Astrocyte (in vitro differentiated cells and primary cell): Measurements from ENCODE around the gene EXOC4. TPM values are rescaled to one million over a fixed set of nuclear protein-coding genes. Genes with fewer than 3 reads are reported as not detected.
A peak's percentile ranks its signal among the peaks of the same experiment; 100 is the strongest.

Experiments used
- DNase-seq: peaks from one replicate; pipeline ENCODE4 v3.0.0-alpha.2; 2010; ENCODE audit warnings: low read depth
- FAIRE-seq: peaks from 2 replicates; lab custom pipeline; 2011; peaks lifted over from hg19 to GRCh38; lab: Jason Lieb, UNC
- H2AFZ ChIP-seq: 2 replicates; pipeline ENCODE4 v1.6.0; 2012; ENCODE audit warnings: low read depth, low read length, inconsistent platforms
- H3K27ac ChIP-seq: 2 replicates; pipeline ENCODE4 v1.5.1; 2011; ENCODE audit warnings: low read depth, low read length, inconsistent platforms
- H3K27me3 ChIP-seq: 2 replicates; pipeline ENCODE4 v1.6.0; 2011; ENCODE audit warnings: low read length, inconsistent platforms; ENCODE audit not compliant: insufficient read depth
- H3K36me3 ChIP-seq: 2 replicates; pipeline ENCODE4 v1.5.1; 2011; ENCODE audit warnings: low read length, inconsistent platforms; ENCODE audit not compliant: insufficient read depth
- H3K4me1 ChIP-seq: 2 replicates; pipeline ENCODE4 v1.5.1; 2011; ENCODE audit warnings: low read length, inconsistent platforms; ENCODE audit not compliant: insufficient read depth
- H3K4me2 ChIP-seq: 2 replicates; pipeline ENCODE4 v1.6.0; 2012; ENCODE audit warnings: low read length, inconsistent platforms
- H3K4me3 ChIP-seq: 2 replicates; pipeline ENCODE4 v1.5.1; 2011; ENCODE audit warnings: low read depth, mild to moderate bottlenecking, low read length, inconsistent platforms; ENCODE audit not compliant: insufficient read depth
- H3K79me2 ChIP-seq: 2 replicates; pipeline ENCODE4 v1.6.0; 2012; ENCODE audit warnings: mild to moderate bottlenecking, low read length, inconsistent platforms; ENCODE audit not compliant: insufficient read depth
- H3K9ac ChIP-seq: 2 replicates; pipeline ENCODE4 v1.6.0; 2012; ENCODE audit warnings: mild to moderate bottlenecking, low read length, inconsistent platforms
- H3K9me3 ChIP-seq: 2 replicates; pipeline ENCODE4 v1.5.1; 2012; ENCODE audit warnings: low read depth, mild to moderate bottlenecking, low read length, inconsistent platforms; ENCODE audit not compliant: insufficient read depth
- H4K20me1 ChIP-seq: 2 replicates; pipeline ENCODE4 v1.6.0; 2012; ENCODE audit warnings: low read length, inconsistent platforms; ENCODE audit not compliant: insufficient read depth
- H3K27ac Mint-ChIP-seq: one replicate; pipeline ENCODE4 v1.8.0; 2021; ENCODE audit warnings: mild to moderate bottlenecking, mixed read lengths; ENCODE audit not compliant: unreplicated experiment
- H3K27me3 Mint-ChIP-seq: one replicate; pipeline ENCODE4 v1.8.0; 2021; ENCODE audit warnings: low read depth, mixed read lengths; ENCODE audit not compliant: unreplicated experiment
- H3K36me3 Mint-ChIP-seq: one replicate; pipeline ENCODE4 v1.8.0; 2021; ENCODE audit warnings: low read depth, mixed read lengths; ENCODE audit not compliant: unreplicated experiment
- H3K4me1 Mint-ChIP-seq: one replicate; pipeline ENCODE4 v1.8.0; 2021; ENCODE audit warnings: low read depth, mixed read lengths; ENCODE audit not compliant: unreplicated experiment
- H3K4me3 Mint-ChIP-seq: one replicate; pipeline ENCODE4 v1.8.0; 2021; ENCODE audit warnings: mild to moderate bottlenecking, moderate library complexity, mixed read lengths; ENCODE audit not compliant: unreplicated experiment
- H3K9me3 Mint-ChIP-seq: one replicate; pipeline ENCODE4 v1.8.0; 2021; ENCODE audit warnings: mild to moderate bottlenecking, mixed read lengths; ENCODE audit not compliant: unreplicated experiment
- CTCF ChIP-seq: IDR thresholded peaks from 2 replicates; pipeline ENCODE4 v1.5.1; 2011; ENCODE audit warnings: low read depth, mild to moderate bottlenecking, inconsistent platforms, low read length, moderate library complexity; ENCODE audit not compliant: insufficient read depth
- EZH2 ChIP-seq: IDR thresholded peaks from 2 replicates; pipeline ENCODE4 v1.6.1; 2012; ENCODE audit warnings: mild to moderate bottlenecking, low read length, inconsistent platforms; ENCODE audit not compliant: insufficient read depth
- total RNA-seq: library from RNA; stranded (reverse); gene quantifications from 2 replicates; pipeline ENCODE4 v1.2.1, GENCODE V29; 2021

EXOC4 gene
- total RNA-seq, 1 donor from 2014 or later = 57.5 TPM

- no peaks in the 10 kb centered on the region for H3K36me3 Mint-ChIP-seq
- H3K4me2 ChIP-seq = no peak overlapping the region
- H3K36me3 ChIP-seq = no peaks in the 10 kb centered on the region
- H3K27ac ChIP-seq = no peak overlapping the region
- no peaks in the 10 kb centered on the region for H3K4me1 ChIP-seq
- H4K20me1 ChIP-seq = peaks cover 8% of the 10 kb centered on the region
- no peak overlapping the region for H3K4me3 Mint-ChIP-seq
- DNase-seq (no peak), FAIRE-seq (no peak)
- no peak overlapping the region for H3K27ac Mint-ChIP-seq
- no peaks in the 10 kb centered on the region for H3K27me3 Mint-ChIP-seq
- peaks cover 65% of the 10 kb centered on the region for H3K79me2 ChIP-seq
- H3K27me3 ChIP-seq = no peaks in the 10 kb centered on the region
- H3K9me3 Mint-ChIP-seq = no peaks in the 10 kb centered on the region
- no peak overlapping the region for H3K9ac ChIP-seq
- peaks cover 5% of the 10 kb centered on the region for H3K4me1 Mint-ChIP-seq
- H3K9me3 ChIP-seq = no peaks in the 10 kb centered on the region
- H2AFZ ChIP-seq = no peak overlapping the region
- TF ChIP-seq CTCF (no peak), EZH2 (no peak)
- H3K4me3 ChIP-seq = no peak overlapping the region
Measured at GRCh38 chr7:133255486-133255885, 2.6 kb downstream of the EXOC4 start.

DNA sequence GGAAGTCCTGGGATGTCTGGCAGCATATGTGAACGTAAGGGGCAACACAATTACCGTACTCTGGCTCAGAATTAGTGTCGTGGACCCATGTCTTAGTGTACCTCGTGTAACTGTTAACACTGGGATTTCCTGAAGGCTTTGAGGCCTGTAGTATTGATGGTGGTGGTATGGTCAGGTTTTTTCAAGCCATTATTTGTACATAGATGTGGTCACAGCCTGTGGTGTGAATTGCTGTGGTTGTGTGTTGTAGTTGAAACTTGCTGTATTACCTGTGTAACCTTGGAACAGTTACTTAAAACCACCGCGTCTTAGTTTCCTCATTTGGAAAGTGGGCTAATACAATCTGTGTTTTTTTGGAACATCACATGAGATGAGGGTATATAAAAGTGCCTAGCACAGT, 5.3 kb downstream of the EXOC4 start:
- Histone ChIP-seq H3K27ac (no peak overlapping the region), H3K36me3 (no peaks in the 10 kb centered on the region), H3K79me2 (peaks cover 78% of the 10 kb centered on the region), H3K27me3 (no peaks in the 10 kb centered on the region), H3K4me3 (no peak overlapping the region), H4K20me1 (peaks cover 8% of the 10 kb centered on the region), H3K4me2 (no peak overlapping the region), H3K9me3 (no peaks in the 10 kb centered on the region), H3K4me1 (no peaks in the 10 kb centered on the region), H3K9ac (no peak overlapping the region), H2AFZ (no peak overlapping the region)
- DNase-seq (no peak), FAIRE-seq (no peak)
- H3K36me3 Mint-ChIP-seq = no peaks in the 10 kb centered on the region
- H3K4me3 Mint-ChIP-seq = no peak overlapping the region
- H3K27ac Mint-ChIP-seq = no peak overlapping the region
- H3K4me1 Mint-ChIP-seq = peaks cover 5% of the 10 kb centered on the region
- TF ChIP-seq EZH2 = no peak
- no peak for TF ChIP-seq CTCF
- no peaks in the 10 kb centered on the region for H3K27me3 Mint-ChIP-seq
- no peaks in the 10 kb centered on the region for H3K9me3 Mint-ChIP-seq

DNA sequence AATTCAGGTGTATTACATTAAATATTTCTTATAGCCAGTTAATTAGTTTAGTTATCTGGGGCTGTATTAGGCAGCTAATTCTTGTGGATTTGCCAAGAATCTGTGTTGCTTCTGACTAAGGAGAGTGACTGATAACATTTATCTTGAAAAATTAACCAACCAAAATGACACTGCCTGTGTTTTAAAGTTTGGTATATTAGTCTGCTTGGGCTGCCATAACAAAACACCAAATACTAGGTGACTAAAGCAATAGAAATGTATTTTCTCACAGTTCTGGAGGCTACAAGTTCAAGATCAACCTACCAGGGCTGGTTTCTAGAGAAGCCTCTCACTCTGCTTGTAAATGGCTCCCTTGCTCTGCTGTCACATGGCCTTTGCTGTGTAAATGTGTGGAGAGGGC, 12.9 kb downstream of the EXOC4 start:
- Histone ChIP-seq H3K9me3 (no peaks in the 10 kb centered on the region), H3K9ac (no peak overlapping the region), H2AFZ (no peak overlapping the region), H3K36me3 (no peaks in the 10 kb centered on the region), H4K20me1 (peaks cover 14% of the 10 kb centered on the region), H3K79me2 (peaks cover 42% of the 10 kb centered on the region), H3K27ac (no peak overlapping the region), H3K27me3 (no peaks in the 10 kb centered on the region), H3K4me1 (no peaks in the 10 kb centered on the region), H3K4me2 (no peak overlapping the region), H3K4me3 (no peak overlapping the region)
- no peak overlapping the region for H3K4me3 Mint-ChIP-seq
- no peaks in the 10 kb centered on the region for H3K27me3 Mint-ChIP-seq
- H3K4me1 Mint-ChIP-seq = peaks cover 8% of the 10 kb centered on the region
- peak; percentile 34 for DNase-seq
- TF ChIP-seq CTCF (no peak), EZH2 (no peak)
- no peak overlapping the region for H3K27ac Mint-ChIP-seq
- no peak for FAIRE-seq
- H3K9me3 Mint-ChIP-seq = no peaks in the 10 kb centered on the region
- peaks cover 7% of the 10 kb centered on the region for H3K36me3 Mint-ChIP-seq
